NCI-H526 (cell line): ENCODE results near the gene FCHO2.
A peak's percentile ranks its signal among the peaks of the same experiment; 100 is the strongest.

Experiments used
- DNase-seq, 2 experiments: peaks; one replicate each; lab custom pipeline; 2025; lab: John Stamatoyannopoulos, UW

Gene FCHO2

DNA sequence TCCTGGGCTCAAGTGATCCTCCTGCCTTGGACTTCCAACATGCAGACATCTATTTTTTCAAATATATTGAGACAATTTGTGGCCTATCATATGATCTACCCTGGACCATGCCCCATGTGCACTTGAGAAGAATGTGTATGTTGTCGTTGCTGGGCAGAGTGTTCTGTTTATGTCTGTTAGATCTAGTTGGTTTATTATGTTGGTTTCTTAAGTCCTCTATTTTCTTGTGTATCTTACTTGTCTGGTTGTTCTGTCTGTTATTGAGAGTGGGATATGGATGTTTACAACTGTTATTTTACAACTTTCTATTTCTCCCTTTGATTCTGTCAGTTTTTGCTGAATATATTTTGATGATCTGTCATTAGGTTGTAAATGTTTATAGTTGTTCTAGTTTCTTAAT lies 154.3 kb downstream of the FCHO2 start:
- DNase-seq = no peak

DNA sequence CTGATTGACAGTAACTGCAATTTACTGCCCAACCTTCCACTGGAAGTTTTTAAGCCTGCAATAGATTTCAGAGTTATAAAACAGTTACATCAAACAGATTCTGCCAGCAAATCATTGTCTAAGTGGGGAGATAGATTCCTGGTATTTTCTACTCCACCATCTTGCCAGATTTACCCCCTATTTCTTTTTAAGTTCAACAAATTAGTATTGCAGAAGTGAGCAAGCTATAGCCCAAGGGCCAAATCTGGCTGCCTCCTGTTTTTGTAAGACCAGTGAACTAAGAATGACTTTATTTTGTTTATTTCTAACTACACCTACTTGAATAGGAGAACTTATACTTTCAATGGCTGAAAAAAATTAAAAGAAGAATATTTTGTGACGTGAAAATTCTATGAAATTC lies 155.7 kb downstream of the FCHO2 start:
- DNase-seq = no peak

GRCh38 chr5:73112359-73112758 lies 156.5 kb downstream of the FCHO2 start:
- no peak for DNase-seq

DNA sequence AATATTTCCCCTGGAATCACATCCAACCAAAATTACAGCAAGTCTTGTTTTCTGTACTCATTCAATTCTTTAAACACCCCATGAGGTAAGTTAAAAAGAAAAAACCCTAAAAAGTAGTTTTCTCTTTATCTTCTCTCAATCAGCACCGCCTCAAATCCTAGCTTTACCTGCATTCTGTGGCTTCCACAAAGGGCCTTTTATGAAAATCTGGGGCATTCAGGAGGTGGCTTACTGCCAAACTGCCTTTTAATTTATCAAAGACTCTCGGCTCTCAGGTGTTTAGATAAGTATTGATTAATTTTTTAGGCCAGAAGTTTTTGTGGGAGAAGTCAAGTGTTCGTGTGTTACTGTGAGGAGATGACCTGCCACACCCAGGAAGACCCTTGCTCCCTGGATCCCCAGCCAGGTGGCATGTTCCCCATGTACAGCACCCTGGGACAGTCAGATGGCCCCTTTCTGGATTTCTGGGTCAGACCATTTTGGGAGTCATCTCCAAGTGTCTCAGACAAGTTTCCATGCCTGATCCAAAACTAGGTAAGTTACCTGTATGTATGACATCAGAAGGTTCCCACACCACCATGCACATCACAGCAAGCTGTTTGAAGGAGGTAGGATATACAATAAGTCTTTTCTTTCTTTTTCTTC lies 158.3 kb downstream of the FCHO2 start:
- no peak for DNase-seq

DNA sequence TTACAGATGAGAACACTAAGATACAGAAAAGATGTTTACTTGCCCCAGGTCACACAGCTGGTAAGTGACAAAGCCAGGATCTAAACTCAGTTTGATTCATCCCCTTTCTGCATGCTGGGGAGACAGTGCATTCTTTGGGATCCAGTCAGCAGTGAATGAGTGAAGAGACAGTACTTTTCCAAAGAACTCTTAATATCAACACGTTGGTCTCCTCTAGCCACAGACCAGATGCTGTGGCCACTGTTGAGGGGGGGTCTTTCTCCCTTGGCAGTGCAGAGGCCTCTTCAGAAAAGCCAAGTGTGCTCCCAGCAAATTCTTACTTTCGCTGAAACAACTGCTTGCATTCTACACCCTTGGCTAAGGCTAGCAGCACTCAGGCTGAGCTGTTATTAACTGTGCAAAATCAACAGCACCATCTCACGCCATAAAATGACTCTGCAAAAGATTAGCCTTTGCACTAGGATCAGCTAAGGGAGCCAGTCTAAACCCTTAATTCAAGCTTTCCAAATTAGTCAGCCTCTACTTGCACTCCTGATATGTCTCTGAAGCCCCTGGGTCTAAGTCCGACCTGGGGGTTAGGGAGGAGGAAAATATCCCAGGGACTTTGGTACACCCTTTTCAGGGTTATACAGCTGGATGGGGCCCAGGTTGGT lies 159.7 kb downstream of the FCHO2 start:
- DNase-seq = no peak

GRCh38 chr5:73116506-73116905 lies 160.7 kb downstream of the FCHO2 start:
- DNase-seq = no peak

DNA sequence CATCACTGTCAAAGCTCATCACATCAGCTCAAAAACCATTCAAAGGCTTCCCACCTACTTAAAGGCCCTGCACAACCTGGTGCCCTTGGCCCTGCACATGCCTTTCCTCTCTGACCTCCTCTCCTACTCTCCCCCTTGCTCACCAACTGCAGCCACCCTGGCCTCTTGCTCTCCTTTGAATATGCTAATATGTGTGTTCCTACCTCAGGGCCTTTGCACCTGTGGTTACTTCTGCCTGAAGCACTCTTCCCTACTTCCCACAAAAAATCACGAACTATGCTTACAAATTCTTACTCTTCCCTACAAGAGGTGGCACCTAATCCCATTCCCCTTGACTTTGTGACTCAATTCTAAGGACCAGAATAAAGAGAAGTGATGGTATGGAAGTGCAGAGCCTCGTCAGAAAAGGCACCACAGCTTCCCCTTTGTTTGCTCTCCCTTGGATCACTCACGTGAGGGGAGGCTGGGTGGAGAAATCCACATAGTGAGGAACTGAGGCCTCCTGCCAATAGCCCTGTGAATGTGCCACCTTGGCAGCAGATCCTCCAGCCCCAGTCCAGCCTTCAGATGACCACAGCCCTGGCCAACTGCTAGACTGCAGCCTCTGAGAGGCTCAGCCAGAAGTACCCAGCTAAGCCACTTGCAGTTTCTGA lies 161.4 kb downstream of the FCHO2 start:
- no peak for DNase-seq

- DNase-seq = peak in 1 of 2 experiments; percentile 6
Measured at GRCh38 chr5:73118391-73118973, 162.6 kb downstream of the FCHO2 start.

DNA sequence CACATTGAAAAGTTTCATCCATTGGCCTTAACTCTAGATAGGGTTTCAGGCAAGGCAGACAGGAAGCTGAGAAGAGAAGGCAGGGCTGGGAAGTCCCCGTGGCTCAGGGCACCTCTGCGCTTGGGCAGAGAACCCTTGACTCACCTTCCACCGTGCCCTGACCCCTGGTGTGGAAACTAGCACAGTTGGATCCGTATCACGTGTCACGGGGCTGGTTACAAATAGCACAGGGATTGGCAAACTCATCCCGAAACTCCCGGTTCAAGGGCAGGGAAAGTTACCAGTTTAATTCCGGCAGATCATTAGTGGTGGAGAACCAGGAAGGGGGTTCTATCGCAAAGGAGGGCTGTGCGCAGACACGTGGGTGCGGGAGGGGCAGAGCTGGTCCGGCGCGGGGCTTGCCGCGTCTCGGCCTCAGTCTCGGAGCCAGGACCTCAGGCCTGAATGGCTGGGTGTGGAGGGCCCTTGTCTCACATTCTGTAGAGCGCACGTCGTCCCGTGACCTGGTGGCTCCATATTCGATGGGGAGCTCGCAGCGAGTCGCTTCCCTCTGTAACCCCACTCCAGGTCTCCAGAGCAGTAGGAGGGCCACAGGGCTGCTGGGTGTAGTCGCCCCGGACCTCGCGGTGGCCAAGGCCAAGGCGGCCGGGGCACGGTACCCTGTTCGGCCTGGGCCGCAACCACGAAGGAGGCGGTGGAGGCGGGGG lies 163.8 kb downstream of the FCHO2 start:
- DNase-seq = no peak

- DNase-seq = peak in 1 of 2 experiments; percentile 63
Measured at GRCh38 chr5:73120222-73121118, 164.6 kb downstream of the FCHO2 start, which contains the start of gene TMEM171. Gene TMEM171 (plus strand): TSS chr5:73120575. CDS start chr5:73123374, 2,799 bp downstream.

- no peak for DNase-seq
Measured at GRCh38 chr5:73121119-73121463, 165.2 kb downstream of the FCHO2 start.

GRCh38 chr5:73122875-73123810 lies 167.3 kb downstream of the FCHO2 start:
- no peak for DNase-seq

- DNase-seq = no peak
Measured at GRCh38 chr5:73125289-73125688, 169.4 kb downstream of the FCHO2 start.

GRCh38 chr5:73126381-73126780 lies 170.5 kb downstream of the FCHO2 start:
- peak; percentile 71 to 89 for DNase-seq

DNA sequence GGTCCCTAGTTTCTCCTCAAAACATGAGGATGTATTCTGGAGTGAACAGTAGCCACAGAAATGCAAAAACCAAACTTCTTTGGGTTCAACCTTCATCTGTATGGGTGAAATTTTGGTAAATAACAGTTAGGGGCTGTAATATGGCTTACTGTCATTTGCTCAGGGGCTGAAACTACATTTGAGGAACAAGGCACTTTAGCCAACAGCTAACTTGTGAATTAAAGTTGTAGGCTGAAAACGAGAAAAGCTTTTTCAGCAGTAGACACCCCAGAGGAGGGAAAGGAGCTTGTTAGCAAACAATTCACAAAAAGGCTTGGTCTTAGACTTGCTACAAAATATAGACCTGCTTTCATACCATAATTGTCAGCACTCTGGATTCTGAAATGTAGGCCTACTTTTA lies 171.1 kb downstream of the FCHO2 start:
- DNase-seq = peak in 1 of 2 experiments; percentile 3

DNA sequence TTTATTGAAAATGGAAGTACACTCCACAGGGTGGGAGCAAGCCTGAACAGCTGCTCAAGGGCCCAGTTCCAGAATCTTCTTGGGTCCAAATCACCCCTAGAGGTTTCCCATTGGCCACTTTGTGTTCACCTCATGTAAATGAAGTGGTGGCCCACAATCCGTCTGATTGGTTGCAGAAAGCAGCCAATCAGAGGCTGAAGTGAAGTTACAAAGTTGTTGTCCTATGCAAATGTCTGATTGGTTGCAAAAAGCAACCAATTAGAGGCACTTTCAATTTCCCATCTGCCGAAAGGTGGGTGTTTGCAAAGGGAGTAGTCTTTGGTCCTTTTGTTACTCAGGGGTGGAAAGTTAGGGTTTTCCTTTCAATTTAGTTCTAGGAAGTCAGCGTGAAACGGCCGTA lies 173.3 kb downstream of the FCHO2 start:
- DNase-seq = no peak

DNA sequence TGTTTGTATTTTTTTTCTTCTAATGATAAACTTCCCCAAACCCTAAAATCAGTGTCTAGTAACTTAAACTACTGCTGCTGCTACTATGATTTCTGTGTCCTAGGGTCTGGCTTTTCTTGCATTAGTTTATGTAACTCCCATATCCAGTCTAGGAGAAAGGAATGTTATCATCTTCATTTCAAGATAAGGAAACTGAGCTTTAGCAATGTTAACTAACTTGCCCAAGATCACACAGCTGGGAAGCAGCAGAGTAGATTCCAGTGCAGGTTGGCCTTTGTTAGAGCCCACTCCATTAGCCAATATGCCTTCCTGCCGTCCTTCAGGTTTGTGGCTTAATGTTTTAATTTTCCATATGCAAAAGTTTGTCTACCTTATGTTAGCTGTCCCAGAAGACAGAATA lies 175.0 kb downstream of the FCHO2 start:
- DNase-seq = no peak

DNA sequence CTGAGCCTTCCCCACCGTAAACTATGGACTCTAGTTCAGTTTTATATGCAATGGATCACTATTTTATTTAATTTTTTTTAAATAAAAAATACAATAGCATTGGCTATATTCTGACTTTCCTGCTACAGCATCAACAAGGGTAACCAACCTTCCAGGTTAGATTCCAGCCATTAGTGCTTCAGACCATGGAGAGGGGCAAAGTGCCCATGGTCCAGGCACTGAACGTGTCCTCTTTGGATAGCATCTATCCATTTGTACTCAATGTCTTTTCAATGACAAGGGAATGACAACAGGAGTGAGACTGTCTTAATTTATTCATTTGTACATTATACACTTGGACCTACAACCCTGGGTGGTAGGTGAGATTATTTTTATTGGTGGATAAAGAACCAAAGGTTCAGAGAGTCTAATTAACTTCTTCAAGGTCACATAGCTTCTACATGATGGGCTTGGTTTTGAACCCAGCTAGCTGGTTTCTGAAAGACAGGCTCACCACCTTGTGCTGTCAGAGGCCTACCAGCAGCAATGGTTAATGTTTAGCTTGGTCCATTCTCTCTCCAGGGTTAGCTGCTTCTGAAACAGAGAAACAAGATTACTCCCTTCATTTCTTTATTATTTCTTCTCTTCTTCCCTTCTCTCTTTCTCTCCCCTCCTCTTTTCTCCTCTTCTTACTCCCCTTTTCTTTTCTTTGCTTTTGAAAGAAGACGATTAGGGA lies 176.0 kb downstream of the FCHO2 start:
- no peak for DNase-seq

DNA sequence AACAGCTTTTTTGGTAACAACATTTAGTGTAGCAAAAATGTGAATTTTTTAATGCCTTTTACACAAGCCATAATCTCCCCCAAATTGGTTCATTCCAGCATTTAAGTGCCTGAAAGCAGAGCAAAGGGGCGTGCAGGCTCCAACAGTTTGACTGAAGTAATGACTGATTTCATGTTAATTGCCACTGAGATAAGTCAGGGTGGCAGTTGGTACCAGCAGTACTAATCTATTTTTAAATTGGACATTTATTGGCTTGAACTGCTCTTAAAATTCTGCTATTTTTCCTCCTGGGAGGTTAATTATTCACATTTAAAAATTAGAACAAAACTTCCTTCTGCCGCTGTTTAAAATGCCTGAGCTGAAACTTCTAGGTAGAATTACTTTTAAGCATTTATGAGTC lies 176.9 kb downstream of the FCHO2 start:
- DNase-seq = no peak

DNA sequence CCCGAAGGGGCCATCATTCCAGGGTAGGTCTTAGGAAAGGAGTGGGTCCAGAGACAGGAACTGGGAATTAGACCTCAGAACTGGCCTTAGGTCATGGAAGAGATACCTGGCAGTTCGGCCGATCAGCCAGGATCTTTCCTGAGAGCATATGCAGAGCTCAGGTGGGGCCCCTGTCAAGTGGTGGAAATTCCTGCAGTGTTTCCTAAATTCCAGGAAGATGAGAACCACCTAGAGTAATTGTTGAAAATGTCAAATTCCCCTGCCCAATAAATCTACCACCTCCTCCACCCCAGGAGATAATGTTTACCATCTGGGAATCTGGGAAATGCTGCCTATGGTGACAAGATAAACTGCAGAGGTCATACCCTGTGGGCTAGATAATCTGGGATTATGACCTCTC lies 179.2 kb downstream of the FCHO2 start:
- DNase-seq = no peak
